Keratinocyte (primary cell): ENCODE measurements around the gene OGDH.

Experiments
- CTCF ChIP-seq, 3 experiments: IDR thresholded peaks in 1 of 3; conservative IDR thresholded peaks in 1 of 3; optimal IDR thresholded peaks in 1 of 3; 2 replicates in 2 of 3; 3 replicates in 1 of 3; pipeline versions ENCODE3 to v1.5.1; 2011; ENCODE audit warnings: low read length in 3 of 3, mild to moderate bottlenecking in 3 of 3, moderate library complexity in 2 of 3, control low read depth in 1 of 3, inconsistent platforms in 1 of 3; ENCODE audit not compliant: insufficient read depth in 2 of 3; ENCODE audit errors: extremely low read depth in 1 of 3
- EZH2 ChIP-seq: IDR thresholded peaks from one replicate; pipeline ENCODE4 v1.6.1; 2012; ENCODE audit warnings: inconsistent platforms, mild to moderate bottlenecking, low read length, moderate library complexity

GRCh38 chr7:44632196-44632595 lies 25.8 kb downstream of the OGDH start:
- no peak for TF ChIP-seq CTCF (optimal IDR thresholded peaks at IDR 0.05 in 1 of 3, IDR thresholded peaks at IDR 0.05 in 1 of 3, conservative IDR thresholded peaks at IDR 0.05 in 1 of 3; ENCODE audit: extremely low read depth in 1 of 3, insufficient read depth in 2 of 3, low read length in 3 of 3)
- no peak for TF ChIP-seq EZH2
